Peyer's patch (tissue), 4 donors: ENCODE results near the gene SSH2. TPM values are rescaled to one million over a fixed set of nuclear protein-coding genes. Genes with fewer than 3 reads are reported as not detected.

Experiments
- DNase-seq, 3 donors: peaks; one replicate each; pipeline ENCODE4 v3.0.0-alpha.2; 2017 to 2019
- H3K27ac ChIP-seq, 4 donors: fragments of 200-600 bp; sonication (generic); one replicate each; pipeline ENCODE4 v1.5.1; 2016 to 2019
- H3K27me3 ChIP-seq, 2 donors: fragments of 200-600 bp; sonication (generic); one replicate each; pipeline ENCODE4 v1.5.1; 2019
- H3K36me3 ChIP-seq, 3 donors: fragments of 200-600 bp; sonication (generic); one replicate each; pipeline ENCODE4 v1.5.1; 2016 to 2019
- H3K4me1 ChIP-seq, 4 donors: fragments of 200-600 bp; sonication (generic); one replicate each; pipeline ENCODE4 v1.5.1; 2016 to 2019
- H3K4me3 ChIP-seq, 4 donors: fragments of 200-600 bp; sonication (generic); 1 replicate in 3 of 4; 2 replicates in 1 of 4; pipeline ENCODE4 v1.5.1; 2016 to 2019; ENCODE audit warnings: mild to moderate bottlenecking in 1 of 4
- H3K9me3 ChIP-seq, 4 donors: fragments of 200-600 bp; sonication (generic); one replicate each; pipeline ENCODE4 v1.5.1; 2016 to 2019; ENCODE audit warnings: mild to moderate bottlenecking in 1 of 4
- CTCF ChIP-seq, 6 experiments: fragments of 450-650 bp in 4 of 6; fragments of 200-600 bp in 2 of 6; sonication (generic) in 1 of 6; IDR thresholded peaks; one replicate each; pipeline ENCODE4 v1.5.1; 2017 to 2019; ENCODE audit warnings: antibody characterized with exemption in 6 of 6, mild to moderate bottlenecking in 3 of 6, moderate library complexity in 1 of 6
- POLR2A ChIP-seq, 2 donors: fragments of 450-650 bp; IDR thresholded peaks; one replicate each; pipeline ENCODE4 v1.5.1; 2017; ENCODE audit warnings: antibody characterized with exemption in 2 of 2, mild to moderate bottlenecking in 2 of 2, moderate library complexity in 2 of 2
- total RNA-seq, 4 donors: library from RNA; depleted of rRNA; stranded (reverse); fragments of >200 nt; gene quantifications; one replicate each; pipeline ENCODE4 v1.1.0, GENCODE V29; 2016

Gene SSH2
- total RNA-seq, 4 donors from 2014 or later = 45.4 to 139 (median 58.2) TPM

- Histone ChIP-seq H3K9me3 (no peaks in the 10 kb centered on the region), H3K4me1 (no peaks in the 10 kb centered on the region), H3K4me3 (no peak overlapping the region), H3K27me3 (no peaks in the 10 kb centered on the region), H3K36me3 (peaks cover 0 to 42% (median 0%) of the 10 kb centered on the region in 3 donors), H3K27ac (peak overlapping the region in 1 of 4 donors; percentile 2)
- DNase-seq = no peak
- TF ChIP-seq CTCF (IDR thresholded peaks at IDR 0.05) = no peak
- no peak for TF ChIP-seq POLR2A (IDR thresholded peaks at IDR 0.05)
Measured at GRCh38 chr17:29674281-29674680, 255.7 kb downstream of the SSH2 start.

GRCh38 chr17:29671661-29672060, 258.4 kb downstream of the SSH2 start:
- H3K4me3 ChIP-seq = no peak overlapping the region
- no peaks in the 10 kb centered on the region for H3K4me1 ChIP-seq
- H3K27ac ChIP-seq = no peak overlapping the region
- no peaks in the 10 kb centered on the region for H3K9me3 ChIP-seq
- DNase-seq = no peak
- TF ChIP-seq CTCF (IDR thresholded peaks at IDR 0.05) (no peak), POLR2A (IDR thresholded peaks at IDR 0.05) (no peak)
- peaks cover 0 to 65% (median 0%) of the 10 kb centered on the region in 3 donors for H3K36me3 ChIP-seq
- H3K27me3 ChIP-seq = no peaks in the 10 kb centered on the region

GRCh38 chr17:29669266-29669665, 260.8 kb downstream of the SSH2 start:
- Histone ChIP-seq H3K27me3 (no peaks in the 10 kb centered on the region), H3K36me3 (peaks cover 0 to 79% (median 0%) of the 10 kb centered on the region in 3 donors), H3K4me1 (no peaks in the 10 kb centered on the region), H3K27ac (no peak overlapping the region), H3K4me3 (no peak overlapping the region), H3K9me3 (no peaks in the 10 kb centered on the region)
- TF ChIP-seq CTCF (IDR thresholded peaks at IDR 0.05) (no peak), POLR2A (IDR thresholded peaks at IDR 0.05) (no peak)
- DNase-seq = no peak

GRCh38 chr17:29667969-29668368, 262.1 kb downstream of the SSH2 start:
- Histone ChIP-seq H3K4me1 (no peaks in the 10 kb centered on the region), H3K4me3 (no peak overlapping the region), H3K27ac (no peak overlapping the region), H3K9me3 (no peaks in the 10 kb centered on the region), H3K27me3 (no peaks in the 10 kb centered on the region), H3K36me3 (peaks cover 0 to 76% (median 0%) of the 10 kb centered on the region in 3 donors)
- DNase-seq = no peak
- no peak for TF ChIP-seq CTCF (IDR thresholded peaks at IDR 0.05)
- TF ChIP-seq POLR2A (IDR thresholded peaks at IDR 0.05) = no peak

GRCh38 chr17:29665481-29665810, 264.6 kb downstream of the SSH2 start:
- TF ChIP-seq POLR2A (IDR thresholded peaks at IDR 0.05) = no peak
- no peak for TF ChIP-seq CTCF (IDR thresholded peaks at IDR 0.05)
- Histone ChIP-seq H3K4me3 (no peak overlapping the region), H3K36me3 (peaks cover 0 to 56% (median 0%) of the 10 kb centered on the region in 3 donors), H3K4me1 (no peaks in the 10 kb centered on the region), H3K27ac (peak overlapping the region in 1 of 4 donors; percentile 32), H3K9me3 (no peaks in the 10 kb centered on the region), H3K27me3 (no peaks in the 10 kb centered on the region)
- no peak for DNase-seq
